ENCODE results near the gene C16orf95.

Gene C16orf95

GRCh38 chr16:87284183-87284582, 33.0 kb downstream of the C16orf95 start:
- Histone ChIP-seq H3K4me3 (ENCODE audit: severe bottlenecking) (no peak overlapping the region), H3K4me1 (ENCODE audit: insufficient read depth, poor library complexity, severe bottlenecking) (no peaks in the 10 kb centered on the region), H3K27me3 (ENCODE audit: insufficient read depth, poor library complexity, severe bottlenecking) (no peaks in the 10 kb centered on the region), H3K36me3 (ENCODE audit: low read depth) (no peaks in the 10 kb centered on the region), H3K27ac (ENCODE audit: poor library complexity, severe bottlenecking) (no peak overlapping the region), H3K9me3 (ENCODE audit: severe bottlenecking) (peaks cover 2% of the 10 kb centered on the region)
- no peak for ATAC-seq (ENCODE audit: low read depth)
- TF ChIP-seq CTCF (IDR thresholded peaks at IDR 0.05; ENCODE audit: poor library complexity, severe bottlenecking) = no peak
- DNase-seq (ENCODE audit: low spot score) = no peak

- no peak for TF ChIP-seq CTCF (IDR thresholded peaks at IDR 0.05; ENCODE audit: poor library complexity, severe bottlenecking)
- ATAC-seq (ENCODE audit: low read depth) = no peak
- Histone ChIP-seq H3K4me3 (ENCODE audit: severe bottlenecking) (no peak overlapping the region), H3K36me3 (ENCODE audit: low read depth) (no peaks in the 10 kb centered on the region), H3K4me1 (ENCODE audit: insufficient read depth, poor library complexity, severe bottlenecking) (peaks cover 3% of the 10 kb centered on the region), H3K27ac (ENCODE audit: poor library complexity, severe bottlenecking) (no peak overlapping the region), H3K27me3 (ENCODE audit: insufficient read depth, poor library complexity, severe bottlenecking) (no peaks in the 10 kb centered on the region), H3K9me3 (ENCODE audit: severe bottlenecking) (no peaks in the 10 kb centered on the region)
- DNase-seq (ENCODE audit: low spot score) = no peak
Observed at GRCh38 chr16:87279094-87279658, 38.0 kb downstream of the C16orf95 start.

- DNase-seq (ENCODE audit: low spot score) = no peak
- TF ChIP-seq CTCF (IDR thresholded peaks at IDR 0.05; ENCODE audit: poor library complexity, severe bottlenecking) = peak; percentile 91
- no peaks in the 10 kb centered on the region for H3K27me3 ChIP-seq (ENCODE audit: insufficient read depth, poor library complexity, severe bottlenecking)
- peak; percentile 96 for ATAC-seq (ENCODE audit: low read depth)
- no peaks in the 10 kb centered on the region for H3K9me3 ChIP-seq (ENCODE audit: severe bottlenecking)
- H3K27ac ChIP-seq (ENCODE audit: poor library complexity, severe bottlenecking) = no peak overlapping the region
- H3K36me3 ChIP-seq (ENCODE audit: low read depth) = no peaks in the 10 kb centered on the region
- H3K4me3 ChIP-seq (ENCODE audit: severe bottlenecking) = no peak overlapping the region
- peaks cover 3% of the 10 kb centered on the region for H3K4me1 ChIP-seq (ENCODE audit: insufficient read depth, poor library complexity, severe bottlenecking)
Observed at GRCh38 chr16:87278191-87279093, 38.8 kb downstream of the C16orf95 start.

- H3K36me3 ChIP-seq (ENCODE audit: low read depth) = no peaks in the 10 kb centered on the region
- no peak for TF ChIP-seq CTCF (IDR thresholded peaks at IDR 0.05; ENCODE audit: poor library complexity, severe bottlenecking)
- no peak for ATAC-seq (ENCODE audit: low read depth)
Observed at GRCh38 chr16:87276924-87277323, 40.3 kb downstream of the C16orf95 start.

More at GRCh38 chr16:87276924-87277323, 40.3 kb downstream of the C16orf95 start:
- Histone ChIP-seq H3K4me3 (ENCODE audit: severe bottlenecking) (no peak overlapping the region), H3K27me3 (ENCODE audit: insufficient read depth, poor library complexity, severe bottlenecking) (no peaks in the 10 kb centered on the region), H3K27ac (ENCODE audit: poor library complexity, severe bottlenecking) (no peak overlapping the region), H3K9me3 (ENCODE audit: severe bottlenecking) (no peaks in the 10 kb centered on the region), H3K4me1 (ENCODE audit: insufficient read depth, poor library complexity, severe bottlenecking) (peaks cover 3% of the 10 kb centered on the region)
- DNase-seq (ENCODE audit: low spot score) = no peak

Data from RWPE2 (cell line).